SK-N-MC (cell line): ENCODE measurements around the gene SAG.

Source experiments
- EZH2 ChIP-seq: fragments of 200-600 bp; sonication (generic); IDR thresholded peaks from one replicate; pipeline ENCODE4 v1.6.1; 2017; ENCODE audit warnings: antibody characterized with exemption
- POLR2AphosphoS5 ChIP-seq: IDR thresholded peaks from 2 replicates; pipeline ENCODE4 v1.6.1; 2012; ENCODE audit warnings: mild to moderate bottlenecking, low read depth, low read length, borderline replicate concordance

- TF ChIP-seq POLR2AphosphoS5 = no peak
- TF ChIP-seq EZH2 = no peak
Observed at GRCh38 chr2:233300401-233300800, 7.2 kb upstream of the SAG start.
